Gastrocnemius medialis (tissue), 4 donors: ENCODE measurements around the gene LCN9.

Experiments used
- CTCF ChIP-seq, 5 experiments: fragments of 450-650 bp in 3 of 5; fragments of 200-600 bp in 2 of 5; sonication (generic) in 2 of 5; IDR thresholded peaks in 4 of 5; conservative IDR thresholded peaks in 1 of 5; 1 replicate in 4 of 5; 2 replicates in 1 of 5; pipeline ENCODE4 v1.5.1; 2016 to 2019; ENCODE audit warnings: antibody characterized with exemption in 5 of 5, mild to moderate bottlenecking in 3 of 5, moderate library complexity in 3 of 5
- POLR2A ChIP-seq, 2 donors: fragments of 450-650 bp; IDR thresholded peaks; one replicate each; pipeline ENCODE4 v1.6.1; 2017; ENCODE audit warnings: antibody characterized with exemption in 2 of 2, mild to moderate bottlenecking in 2 of 2, moderate library complexity in 2 of 2

- TF ChIP-seq CTCF (IDR thresholded peaks at IDR 0.05 in 4 of 5, conservative IDR thresholded peaks at IDR 0.05 in 1 of 5) (no peak), POLR2A (IDR thresholded peaks at IDR 0.05) (no peak)
Observed at GRCh38 chr9:135655317-135655716, 7.8 kb upstream of the LCN9 start.
